Measurements from ENCODE around the gene HECW1.

Gene HECW1

GRCh38 chr7:43439631-43440401, 327.4 kb downstream of the HECW1 start:
- DNase-seq (ENCODE audit: low spot score): peak; percentile 59

- DNase-seq (ENCODE audit: low spot score): no peak
Observed at GRCh38 chr7:43441231-43442130, 329.0 kb downstream of the HECW1 start.

GRCh38 chr7:43443381-43443780, 330.9 kb downstream of the HECW1 start:
- no peak for DNase-seq (ENCODE audit: low spot score)

GRCh38 chr7:43444711-43445578, 332.5 kb downstream of the HECW1 start:
- DNase-seq (ENCODE audit: low spot score): no peak

- DNase-seq (ENCODE audit: low spot score): no peak
Observed at GRCh38 chr7:43449577-43449976, 337.1 kb downstream of the HECW1 start.

GRCh38 chr7:43450894-43451293, 338.4 kb downstream of the HECW1 start:
- DNase-seq (ENCODE audit: low spot score): no peak

DNA sequence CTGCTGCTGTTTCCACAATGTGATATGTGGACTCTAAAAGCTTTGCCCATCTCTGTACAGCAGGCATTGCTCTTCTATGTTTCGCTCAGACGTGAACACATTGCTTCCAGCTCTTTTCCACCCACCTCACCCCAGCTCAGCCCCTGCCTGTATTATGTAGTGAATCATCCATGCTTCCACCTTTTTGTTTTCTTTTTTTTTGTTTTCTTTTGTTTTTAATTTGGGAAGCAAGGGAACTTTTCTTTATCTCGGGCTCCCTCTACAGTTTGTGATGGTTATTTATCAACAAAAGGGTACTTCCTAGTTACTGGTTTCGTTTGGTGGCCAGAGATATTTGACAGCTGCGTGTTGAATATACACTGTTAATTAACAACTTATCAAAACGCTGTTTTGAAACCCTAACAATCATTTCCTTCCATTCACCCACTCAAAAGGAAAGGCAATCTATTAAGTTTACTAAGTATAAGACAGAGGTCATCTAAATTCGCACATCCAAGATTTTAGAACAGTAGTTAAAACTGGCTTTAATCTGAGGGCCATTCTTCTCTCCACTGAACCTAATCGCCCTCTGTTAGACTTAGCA, 342.6 kb downstream of the HECW1 start:
- DNase-seq (ENCODE audit: low spot score): no peak

GRCh38 chr7:43456200-43456599, 343.8 kb downstream of the HECW1 start:
- no peak for DNase-seq (ENCODE audit: low spot score)

DNA sequence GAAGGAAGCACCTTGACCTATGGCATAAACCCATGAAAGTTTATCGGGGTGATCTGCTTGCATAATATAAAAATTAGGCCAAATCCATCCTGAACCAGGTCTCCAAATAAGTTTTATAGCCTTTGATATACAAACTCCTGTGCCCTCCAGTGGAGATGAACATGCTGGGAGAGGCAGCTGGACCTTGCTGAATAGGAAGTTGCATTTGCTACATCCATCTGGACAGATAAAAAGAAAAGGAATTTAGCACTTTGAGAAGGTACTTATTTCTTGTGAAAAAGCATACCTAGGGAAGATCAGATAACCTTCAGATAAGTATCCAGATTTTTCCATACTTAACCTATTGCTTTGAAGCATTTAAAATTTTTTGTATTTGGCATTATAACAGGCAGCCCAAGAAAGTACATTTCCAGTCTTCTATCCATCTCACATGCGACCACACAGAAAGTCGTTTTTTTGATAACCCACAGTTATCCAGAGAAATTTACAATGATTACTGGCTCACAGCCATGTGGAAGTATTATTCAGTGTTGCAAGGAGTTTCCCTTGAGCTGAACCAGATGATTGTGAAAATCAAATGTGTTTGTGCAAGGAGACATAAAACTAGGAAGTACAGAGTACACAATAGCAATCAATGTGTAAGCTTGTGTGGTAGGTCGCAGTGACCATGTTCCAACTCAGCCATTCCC, 346.0 kb downstream of the HECW1 start:
- DNase-seq (ENCODE audit: low spot score): no peak

GRCh38 chr7:43459019-43459337, 346.5 kb downstream of the HECW1 start:
- no peak for DNase-seq (ENCODE audit: low spot score)

- no peak for DNase-seq (ENCODE audit: low spot score)
Observed at GRCh38 chr7:43460733-43461348, 348.4 kb downstream of the HECW1 start.

DNA sequence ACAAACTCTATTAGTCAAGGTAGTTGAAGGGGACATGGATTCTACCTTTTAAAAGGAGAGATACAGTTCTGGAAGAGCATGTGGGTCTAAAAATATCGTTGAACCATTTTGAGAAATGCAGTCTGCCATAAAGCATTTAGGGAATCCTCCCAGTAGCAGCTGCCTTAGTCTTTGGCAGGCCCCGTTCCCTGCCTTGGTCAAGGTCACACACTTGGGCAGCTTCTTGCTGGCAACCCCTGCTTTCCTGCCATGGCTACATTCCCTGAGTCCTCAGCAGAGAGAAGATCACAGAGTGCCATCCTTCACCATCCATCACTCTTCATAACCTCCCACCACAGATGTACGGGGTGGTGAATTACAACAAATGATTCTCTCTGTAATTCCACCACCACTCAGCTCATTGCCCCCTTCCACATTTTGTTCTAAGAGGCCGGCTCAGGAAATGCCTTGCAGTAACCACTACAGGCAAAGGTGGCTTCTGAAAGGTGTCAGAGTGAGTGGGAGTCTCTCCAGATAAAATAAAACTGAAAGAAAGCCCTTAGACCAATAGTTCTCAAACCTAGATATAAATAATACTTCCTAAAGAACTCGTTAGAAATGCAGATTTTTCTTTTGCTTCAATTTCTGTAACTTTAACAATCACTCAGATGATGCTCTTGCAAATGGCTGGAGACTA, 349.0 kb downstream of the HECW1 start:
- DNase-seq (ENCODE audit: low spot score): no peak

- no peak for DNase-seq (ENCODE audit: low spot score)
Observed at GRCh38 chr7:43462836-43463235, 350.4 kb downstream of the HECW1 start.

- no peak for DNase-seq (ENCODE audit: low spot score)
Observed at GRCh38 chr7:43463401-43463980, 351.0 kb downstream of the HECW1 start.

DNA sequence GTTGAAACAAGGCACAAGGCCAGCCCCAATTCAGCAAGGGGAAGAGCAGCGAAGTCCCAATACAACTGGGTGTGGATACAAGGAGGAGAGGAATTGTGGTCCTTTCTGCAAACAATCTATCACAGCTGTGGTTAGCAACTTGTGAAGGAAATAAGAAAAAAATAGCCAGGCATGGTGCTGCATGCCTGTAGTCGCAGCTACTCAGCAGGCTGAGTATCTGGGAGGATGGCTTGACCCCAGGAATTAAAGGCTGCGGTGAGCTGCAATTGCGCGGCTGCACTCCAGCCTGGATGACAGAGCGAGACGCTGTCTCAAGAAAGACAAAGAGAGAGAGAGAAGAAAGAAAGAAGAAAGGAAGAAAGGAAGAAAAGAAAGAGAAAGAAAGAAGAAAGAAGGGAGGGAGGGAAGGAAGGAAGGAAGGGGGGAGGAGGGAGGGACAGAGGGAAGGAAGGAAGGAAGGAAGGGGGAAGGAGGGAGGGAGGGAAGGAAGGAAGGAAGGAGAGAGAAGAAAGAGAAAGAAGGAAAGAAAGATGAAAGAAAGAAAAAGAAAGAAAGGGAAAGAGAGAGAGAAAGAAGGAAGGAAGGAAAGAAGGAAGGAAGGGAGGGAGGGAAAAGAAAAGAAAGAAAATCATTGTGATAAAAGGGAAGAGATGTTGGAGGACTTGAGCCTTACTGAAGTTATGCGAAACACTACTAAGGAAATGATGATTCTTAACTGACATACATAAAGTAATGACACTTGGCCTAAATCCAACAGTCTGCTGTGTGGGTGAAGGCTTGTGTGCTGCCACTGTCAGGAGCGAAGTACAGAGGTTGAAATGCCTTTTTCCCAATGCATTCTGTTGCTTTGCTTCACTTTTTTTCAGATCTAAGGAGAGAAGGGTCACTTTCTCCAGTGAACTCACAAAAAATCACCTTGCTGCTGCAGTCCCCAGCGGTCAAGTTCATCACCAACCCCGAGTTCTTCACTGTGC, 353.4 kb downstream of the HECW1 start:
- no peak for DNase-seq (ENCODE audit: low spot score)

DNA sequence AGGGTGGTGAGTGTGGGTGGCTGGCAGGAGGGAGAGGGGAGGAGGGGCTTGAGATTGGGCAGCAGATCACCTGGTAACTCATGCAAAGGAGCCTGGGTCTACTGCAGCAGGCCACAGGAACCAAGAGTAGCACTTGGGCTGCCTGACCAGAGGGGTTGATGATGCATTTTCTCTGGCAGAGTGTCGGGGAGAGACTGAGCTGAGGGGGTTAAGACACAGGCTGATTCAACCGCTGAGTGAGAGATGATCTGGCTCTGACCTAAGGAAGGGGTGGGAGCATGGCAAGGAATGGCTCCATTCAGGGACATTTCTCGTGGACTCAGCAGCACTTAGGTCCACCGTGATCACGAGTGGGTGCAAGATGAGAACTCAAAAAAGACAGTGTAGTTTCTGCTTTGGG, 355.0 kb downstream of the HECW1 start:
- DNase-seq (ENCODE audit: low spot score): no peak

DNA sequence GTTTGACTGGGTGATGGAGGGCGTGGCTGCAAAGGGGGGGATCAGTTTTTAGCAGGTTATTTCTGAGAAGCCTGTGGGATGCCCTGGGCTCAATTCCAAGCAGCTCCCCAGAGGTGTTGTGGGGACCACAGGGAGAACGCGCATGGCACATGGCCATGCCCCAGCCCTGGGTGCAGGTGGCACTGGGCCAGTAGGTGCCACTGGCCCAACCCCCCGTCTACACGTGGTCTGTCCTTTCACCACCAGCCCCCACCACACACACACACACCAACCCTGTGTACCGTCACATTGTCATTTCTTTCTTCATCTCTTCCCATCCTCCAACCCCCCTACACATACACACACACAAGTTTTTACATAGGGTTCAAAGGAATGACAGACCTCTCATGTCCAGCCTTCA, 355.4 kb downstream of the HECW1 start:
- no peak for DNase-seq (ENCODE audit: low spot score)

GRCh38 chr7:43469051-43469450, 356.6 kb downstream of the HECW1 start:
- DNase-seq (ENCODE audit: low spot score): no peak

DNA sequence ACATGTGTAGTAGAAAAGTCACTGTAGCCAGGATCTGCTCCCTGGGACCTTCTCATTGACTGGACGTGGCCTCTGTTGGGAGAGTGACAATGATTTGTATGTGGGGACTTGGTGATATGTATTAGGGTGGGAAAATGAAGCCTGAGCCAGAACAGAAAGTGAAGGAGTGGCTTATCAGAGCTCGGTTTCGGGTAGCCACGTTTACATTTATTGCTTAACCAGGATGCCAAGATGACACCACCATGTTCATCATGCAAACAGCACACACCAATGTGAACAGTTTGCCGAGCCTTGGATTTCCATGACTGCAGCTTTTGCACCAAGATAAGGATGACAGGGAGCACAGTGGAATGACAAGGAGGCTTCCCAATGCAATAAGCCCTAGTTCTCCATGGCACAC, 357.7 kb downstream of the HECW1 start:
- no peak for DNase-seq (ENCODE audit: low spot score)

Data from hematopoietic multipotent progenitor cell treated with erythropoietin and hydrocortisone succinate and interleukin-3 and kit ligand, for 17 days (in vitro differentiated cells).